ENCODE measurements around the gene KAZN. TPM values are rescaled to one million over a fixed set of nuclear protein-coding genes. Genes with fewer than 3 reads are reported as not detected.
A peak's percentile ranks its signal among the peaks of the same experiment; 100 is the strongest.

The KAZN gene
- total RNA-seq, 1 donor from 2014 or later, result 11.6 TPM

GRCh38 chr1:14634486-14634885 is 36.0 kb downstream of the KAZN start:
- H3K4me1 Mint-ChIP-seq, result peaks cover 35% of the 10 kb centered on the region
- no peaks in the 10 kb centered on the region for H3K27me3 Mint-ChIP-seq (ENCODE audit: low read depth)
- no peaks in the 10 kb centered on the region for H3K9me3 Mint-ChIP-seq
- no peak for TF ChIP-seq CTCF (conservative IDR thresholded peaks at IDR 0.05)
- peak; percentile 5 for DNase-seq (ENCODE audit: low read depth, low spot score)
- H3K4me3 Mint-ChIP-seq, result no peak overlapping the region
- no peaks in the 10 kb centered on the region for H3K36me3 Mint-ChIP-seq (ENCODE audit: low read depth)
- H3K27ac Mint-ChIP-seq (ENCODE audit: unreplicated experiment), result peak overlapping the region; percentile 1

- Mint-ChIP-seq H3K27ac (ENCODE audit: unreplicated experiment) (peak overlapping the region; percentile 48), H3K27me3 (ENCODE audit: low read depth) (no peaks in the 10 kb centered on the region), H3K4me1 (peaks cover 34% of the 10 kb centered on the region), H3K9me3 (no peaks in the 10 kb centered on the region), H3K36me3 (ENCODE audit: low read depth) (peaks cover under 1% of the 10 kb centered on the region), H3K4me3 (no peak overlapping the region)
- TF ChIP-seq CTCF (conservative IDR thresholded peaks at IDR 0.05), result no peak
- DNase-seq (ENCODE audit: low read depth, low spot score), result no peak
These were observed 36.9 kb downstream of the KAZN start for GRCh38 chr1:14635421-14635820.

- H3K9me3 Mint-ChIP-seq, result peaks cover 7% of the 10 kb centered on the region
- H3K4me3 Mint-ChIP-seq, result no peak overlapping the region
- H3K27me3 Mint-ChIP-seq (ENCODE audit: low read depth), result no peaks in the 10 kb centered on the region
- peaks cover 13% of the 10 kb centered on the region for H3K36me3 Mint-ChIP-seq (ENCODE audit: low read depth)
- DNase-seq (ENCODE audit: low read depth, low spot score), result no peak
- peaks cover 34% of the 10 kb centered on the region for H3K4me1 Mint-ChIP-seq
- H3K27ac Mint-ChIP-seq (ENCODE audit: unreplicated experiment), result no peak overlapping the region
- no peak for TF ChIP-seq CTCF (conservative IDR thresholded peaks at IDR 0.05)
These were observed 38.6 kb downstream of the KAZN start for GRCh38 chr1:14636897-14637632.

GRCh38 chr1:14639291-14640050 is 41.0 kb downstream of the KAZN start:
- no peaks in the 10 kb centered on the region for H3K27me3 Mint-ChIP-seq (ENCODE audit: low read depth)
- no peak overlapping the region for H3K4me3 Mint-ChIP-seq
- no peak for TF ChIP-seq CTCF (conservative IDR thresholded peaks at IDR 0.05)
- DNase-seq (ENCODE audit: low read depth, low spot score), result no peak
- peak overlapping the region; percentile 35 for H3K27ac Mint-ChIP-seq (ENCODE audit: unreplicated experiment)
- H3K36me3 Mint-ChIP-seq (ENCODE audit: low read depth), result peaks cover 14% of the 10 kb centered on the region
- peaks cover 10% of the 10 kb centered on the region for H3K9me3 Mint-ChIP-seq
- H3K4me1 Mint-ChIP-seq, result peaks cover 20% of the 10 kb centered on the region

GRCh38 chr1:14642712-14643111 is 44.2 kb downstream of the KAZN start:
- Mint-ChIP-seq H3K9me3 (peaks cover 13% of the 10 kb centered on the region), H3K4me3 (no peak overlapping the region), H3K27ac (ENCODE audit: unreplicated experiment) (no peak overlapping the region), H3K27me3 (ENCODE audit: low read depth) (no peaks in the 10 kb centered on the region), H3K4me1 (peaks cover 11% of the 10 kb centered on the region), H3K36me3 (ENCODE audit: low read depth) (peaks cover 26% of the 10 kb centered on the region)
- TF ChIP-seq CTCF (conservative IDR thresholded peaks at IDR 0.05), result no peak
- no peak for DNase-seq (ENCODE audit: low read depth, low spot score)

Data from neural crest cell (in vitro differentiated cells).